HepG2 (cell line): Measurements from ENCODE around the gene CDO1. TPM values are rescaled to one million over a fixed set of nuclear protein-coding genes. Genes with fewer than 3 reads are reported as not detected.

ENCODE experiments used
- ASH2L ChIP-seq: fragments of 300-600, 200-600 bp; sonication (generic); IDR thresholded peaks from 2 replicates; pipeline ENCODE4 v1.7.0; 2017; ENCODE audit warnings: low read depth, mild to moderate bottlenecking, moderate library complexity, mixed read lengths, low read length; ENCODE audit not compliant: insufficient read length
- DZIP1 ChIP-seq: sonication (generic); formaldehyde crosslinking; IDR thresholded peaks from 2 replicates; pipeline ENCODE4 v1.5.0; 2020; ENCODE audit warnings: mild to moderate bottlenecking, missing genetic modification reagents
- KLF11 ChIP-seq: IDR thresholded peaks from 2 replicates; pipeline ENCODE4 v1.6.1; 2016; ENCODE audit warnings: missing compliant biosample characterization
- NCOA5 ChIP-seq: sonication (generic); formaldehyde crosslinking; IDR thresholded peaks from 2 replicates; pipeline ENCODE4 v1.4.0; 2020; ENCODE audit warnings: missing genetic modification reagents
- NFYB ChIP-seq: sonication (generic); formaldehyde crosslinking; IDR thresholded peaks from 2 replicates; pipeline ENCODE4 v1.4.0; 2020; ENCODE audit warnings: missing genetic modification reagents
- PATZ1 ChIP-seq: sonication (generic); formaldehyde crosslinking; IDR thresholded peaks from 2 replicates; pipeline ENCODE4 v1.4.0; 2020; ENCODE audit warnings: missing genetic modification reagents
- POLR2AphosphoS2 ChIP-seq: IDR thresholded peaks from 2 replicates; pipeline ENCODE4 v1.6.1; 2011; ENCODE audit warnings: low read depth, low read length, improper control_type of control experiment
- SKI ChIP-seq: fragments of 450-650 bp; IDR thresholded peaks from one replicate; pipeline ENCODE4 v1.6.1; 2018; ENCODE audit warnings: mild to moderate bottlenecking; ENCODE audit not compliant: partially characterized antibody
- SNAI1 ChIP-seq: sonication (generic); formaldehyde crosslinking; IDR thresholded peaks from 2 replicates; pipeline ENCODE4 v1.5.0; 2020; ENCODE audit warnings: mild to moderate bottlenecking, missing genetic modification reagents, borderline replicate concordance
- TBP ChIP-seq: sonication (generic); formaldehyde crosslinking; IDR thresholded peaks from 2 replicates; pipeline ENCODE4 v1.5.0; 2020; ENCODE audit warnings: missing genetic modification reagents
- ZBTB14 ChIP-seq: sonication (generic); formaldehyde crosslinking; IDR thresholded peaks from 2 replicates; pipeline ENCODE4 v1.4.0; 2020; ENCODE audit warnings: missing genetic modification reagents
- ZBTB26 ChIP-seq: IDR thresholded peaks from 2 replicates; pipeline ENCODE4 v1.6.1; 2016; ENCODE audit warnings: missing compliant biosample characterization, missing genetic modification reagents, borderline replicate concordance
- ZNF160 ChIP-seq: sonication (generic); formaldehyde crosslinking; IDR thresholded peaks from 2 replicates; pipeline ENCODE4 v1.8.0; 2022; ENCODE audit warnings: mild to moderate bottlenecking, inconsistent platforms, missing genetic modification reagents
- ZNF558 ChIP-seq: sonication (generic); formaldehyde crosslinking; IDR thresholded peaks from 2 replicates; pipeline ENCODE4 v1.9.0; 2022; ENCODE audit warnings: mild to moderate bottlenecking, missing genetic modification reagents, borderline replicate concordance
- ZNF563 ChIP-seq: sonication (generic); formaldehyde crosslinking; IDR thresholded peaks from 2 replicates; pipeline ENCODE4 v1.8.0; 2022; ENCODE audit warnings: mild to moderate bottlenecking, moderate library complexity, missing genetic modification reagents
- ZNF574 ChIP-seq: sonication (generic); formaldehyde crosslinking; IDR thresholded peaks from 2 replicates; pipeline ENCODE4 v1.4.0; 2020; ENCODE audit warnings: missing genetic modification reagents
- ZNF589 ChIP-seq: sonication (generic); formaldehyde crosslinking; conservative IDR thresholded peaks from 2 replicates; pipeline ENCODE4 v1.8.0; 2022; ENCODE audit warnings: mild to moderate bottlenecking, moderate library complexity, missing genetic modification reagents
- ZNF878 ChIP-seq: sonication (generic); formaldehyde crosslinking; IDR thresholded peaks from 2 replicates; pipeline ENCODE4 v1.8.1; 2023; ENCODE audit warnings: mild to moderate bottlenecking, missing genetic modification reagents, moderate library complexity
- polyA plus RNA-seq, 8 experiments: library from polyadenylated mRNA; depleted of rRNA in 3 of 8; stranded (reverse) in 7 of 8; unstranded in 1 of 8; fragments of >200 nt; fragmentation: Illumina TruSeq in 4 of 8; extraction: Trizol in 4 of 8; gene quantifications; 2 replicates each; pipeline versions ENCODE4 v1.2.1 to v1.2.3, GENCODE V29; 2011 to 2016; ENCODE audit warnings: low read depth in 4 of 8, missing spikeins in 1 of 8, mixed read lengths in 1 of 8; ENCODE audit not compliant: insufficient read depth in 1 of 8
- total RNA-seq, 5 experiments: library from RNA; depleted of rRNA; stranded (reverse); fragments of >200 nt; fragmentation: Illumina TruSeq; extraction: Trizol; gene quantifications; 2 replicates each; pipeline ENCODE4 v1.2.3, GENCODE V29; 2016; ENCODE audit warnings: low read depth in 1 of 5

Gene CDO1
- total and polyA plus RNA-seq, 2 of the 13 experiments (the other 11 are each of a cell fraction or from before 2014, with no cell fraction given), result 3.2 to 4.4 TPM

GRCh38 chr5:115842089-115842935 is 25.9 kb upstream of the CDO1 start (continued):
- TF ChIP-seq PATZ1 (peak; percentile 11; the same call in 1 of the 2 replicates), DZIP1 (0 out of 2 replicates have a peak, but pooled peaks have one; percentile 63), NCOA5 (CRISPR knock-in tag) (no peak), ZNF589 (CRISPR knock-in tag) (no peak), ASH2L (peak; percentile 47), TBP (CRISPR knock-in tag) (no peak), KLF11 (CRISPR knock-in tag) (no peak), ZNF160 (CRISPR knock-in tag) (no peak), ZNF878 (no peak; the same call in 1 of the 2 replicates), SKI (peak; percentile 28), SNAI1 (no peak), ZBTB26 (CRISPR knock-in tag) (no peak), ZNF563 (CRISPR knock-in tag) (peak; percentile 33; the same call in 1 of the 2 replicates), ZNF574 (CRISPR knock-in tag) (0 out of 2 replicates have a peak, but pooled peaks have one; percentile 7), NFYB (no peak), ZNF558 (no peak), POLR2AphosphoS2 (no peak), ZBTB14 (0 out of 2 replicates have a peak, but pooled peaks have one; percentile 9)
